Esophagus squamous epithelium (tissue), 4 donors: ENCODE data around the gene OCA2.

Experiments
- CTCF ChIP-seq, 6 experiments: fragments of 450-650 bp in 4 of 6; fragments of 200-600 bp in 2 of 6; sonication (generic) in 2 of 6; IDR thresholded peaks; one replicate each; pipeline ENCODE4 v1.5.1; 2016 to 2019; ENCODE audit warnings: antibody characterized with exemption in 6 of 6, mild to moderate bottlenecking in 4 of 6, moderate library complexity in 4 of 6
- POLR2A ChIP-seq, 4 donors: fragments of 450-650 bp; IDR thresholded peaks; one replicate each; pipeline ENCODE4 v1.6.1; 2017; ENCODE audit warnings: antibody characterized with exemption in 4 of 4, mild to moderate bottlenecking in 4 of 4, moderate library complexity in 3 of 4

- TF ChIP-seq CTCF (IDR thresholded peaks at IDR 0.05) (no peak), POLR2A (IDR thresholded peaks at IDR 0.05) (no peak)
These were observed 233.2 kb downstream of the OCA2 start for GRCh38 chr15:27865926-27866325.
